Ovary (tissue), 9 donors: Measurements from ENCODE around the gene GOLGA8J. TPM values are rescaled to one million over a fixed set of nuclear protein-coding genes. Genes with fewer than 3 reads are reported as not detected.
"Not testable (repeated sequence)": the region's sequence is repeated elsewhere in the genome, so short reads cannot be mapped to it uniquely, and the experiment has no call there.

Source experiments
- DNase-seq, 5 donors: peaks; one replicate each; pipeline ENCODE4 v3.0.0-alpha.2; 2019 to 2020
- H3K27ac ChIP-seq, 2 donors: fragments of 200-600 bp; one replicate each; pipeline versions ENCODE4 v1.5.1 to v1.8.0; 2019 to 2022
- H3K27me3 ChIP-seq: fragments of 200-600 bp; one replicate; pipeline ENCODE4 v1.8.0; 2022
- H3K36me3 ChIP-seq: fragments of 200-600 bp; sonication (generic); one replicate; pipeline ENCODE4 v1.5.1; 2019
- H3K4me1 ChIP-seq: one replicate; pipeline ENCODE4 v1.8.1; 2013; ENCODE audit warnings: mild to moderate bottlenecking, moderate library complexity; ENCODE audit not compliant: insufficient read depth
- H3K4me3 ChIP-seq: fragments of 200-600 bp; sonication (generic); one replicate; pipeline ENCODE4 v1.5.1; 2017
- H3K9me3 ChIP-seq, 2 donors: fragments of 200-600 bp in 1 of 2; sonication (generic) in 1 of 2; one replicate each; pipeline versions ENCODE4 v1.5.1 to v1.8.1; 2013 to 2019; ENCODE audit warnings: mild to moderate bottlenecking in 1 of 2, moderate library complexity in 1 of 2
- CTCF ChIP-seq, 3 donors: fragments of 450-650 bp in 2 of 3; fragments of 200-600 bp in 1 of 3; IDR thresholded peaks; one replicate each; pipeline versions ENCODE4 v1.5.1 to v1.8.0; 2016 to 2022; ENCODE audit warnings: antibody characterized with exemption in 3 of 3, mild to moderate bottlenecking in 1 of 3
- EP300 ChIP-seq: sonication (generic); formaldehyde crosslinking; IDR thresholded peaks from one replicate; pipeline ENCODE4 v1.6.1; 2017; ENCODE audit warnings: antibody characterized with exemption
- POLR2A ChIP-seq: fragments of 450-650 bp; IDR thresholded peaks from one replicate; pipeline ENCODE4 v1.6.1; 2017; ENCODE audit warnings: antibody characterized with exemption, mild to moderate bottlenecking, moderate library complexity
- WGBS, 3 donors: extraction: QIAGEN DNeasy Blood & Tissue Kit in 1 of 3; methylation state at CpG; one replicate each; pipeline versions ENCODE4 v1.1.5 to v1.1.7; 2013 to 2017; 5-methylcytosine and 5-hydroxymethylcytosine counted together
- intact Hi-C, 4 donors: fragments of 100-400 bp; cut with DNase I; formaldehyde crosslinking; loops; one replicate each; pipeline versions ENCODE4 v1.11.0 to v1.15.1; 2022 to 2023
- polyA plus RNA-seq, 2 donors: library from polyadenylated mRNA; stranded (reverse); fragments of 200-250 nt in 1 of 2; fragments of 350-450 nt in 1 of 2; fragmentation: Illumina TruSeq in 1 of 2; extraction: RNeasy Lipid Tissue Mini Kit (QIAGEN cat#74804) in 1 of 2; gene quantifications; one replicate each; pipeline ENCODE4 v1.2.3, GENCODE V29; 2013 to 2014
- total RNA-seq, 7 donors: library from RNA; depleted of rRNA in 2 of 7; stranded (reverse); fragments of >200 nt in 2 of 7; fragmentation: NEBNext Ultra II Directional in 3 of 7; extraction: Animal tissue kit (Norgen Biotek cat#: 25700) in 3 of 7; gene quantifications; one replicate each; pipeline versions ENCODE4 v1.1.0 to v1.2.4, GENCODE V29; 2016 to 2023
- donor health status: DM: no; HTN: no; CAD: no; lungs with moderate emphysema.
- donor health status: DM: no; HTN: no; CAD: no.
- donor health status: Bipolar disorder and iron deficiency.
- donor health status: DM: yes; HTN: yes; CAD: no.
- donor health status: DM: no; HTN: no; CAD: no.
- donor health status: DM: yes; HTN: yes; CAD: no.

Gene GOLGA8J
- total and polyA plus RNA-seq, 9 donors, result 0.72 TPM; not detected in 8

DNA sequence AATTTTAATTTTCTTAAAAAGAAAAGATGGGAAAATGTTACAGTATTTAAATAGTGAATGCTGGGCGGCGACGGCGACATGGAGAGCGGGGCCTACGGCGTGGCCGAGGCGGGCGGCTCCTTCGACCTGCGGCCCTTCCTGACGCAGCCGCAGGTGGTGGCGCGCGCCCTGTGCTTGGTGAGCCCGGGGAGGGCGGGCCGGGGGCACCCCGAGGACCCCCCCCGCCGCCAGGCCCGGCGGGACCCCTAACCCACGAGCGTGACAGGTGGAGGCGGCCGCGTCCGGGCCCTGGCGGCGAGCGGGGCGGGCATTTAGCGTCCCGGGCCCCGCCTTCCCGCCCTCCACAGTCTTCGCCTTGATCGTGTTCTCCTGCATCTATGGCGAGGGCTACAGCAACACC is 38.4 kb upstream of the GOLGA8J start:
- Histone ChIP-seq H3K9me3 (no peaks in the 10 kb centered on the region), H3K27me3 (no peaks in the 10 kb centered on the region), H3K4me3 (no peak overlapping the region), H3K27ac (no peak overlapping the region), H3K4me1 (no peaks in the 10 kb centered on the region), H3K36me3 (no peaks in the 10 kb centered on the region)
- no peak for TF ChIP-seq POLR2A
- no peak for TF ChIP-seq EP300
- DNase-seq, result no peak
- 84 to 95% (median 94%) methylated on average over 37 to 42 of the region's 42 CpGs for WGBS, 3 donors
- intact Hi-C loops, result loop anchor here in 1 of 4 donors (10.0 kb wide), 1 partner anchor 300 kb away; no protein-coding TSS in a partner anchor

DNA sequence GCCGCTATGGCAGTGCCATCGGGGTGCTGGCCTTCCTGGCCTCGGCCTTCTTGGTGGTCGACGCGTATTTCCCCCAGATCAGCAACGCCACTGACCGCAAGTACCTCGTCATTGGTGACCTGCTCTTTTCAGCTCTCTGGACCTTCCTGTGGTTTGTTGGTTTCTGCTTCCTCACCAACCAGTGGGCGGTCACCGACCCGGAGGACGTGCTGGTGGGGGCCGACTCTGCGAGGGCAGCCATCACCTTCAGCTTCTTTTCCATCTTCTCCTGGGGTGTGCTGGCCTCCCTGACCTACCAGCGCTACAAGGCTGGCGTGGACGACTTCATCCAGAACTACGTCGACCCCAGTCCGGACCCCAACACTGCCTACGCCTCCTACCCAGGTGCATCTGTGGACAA is 37.9 kb upstream of the GOLGA8J start:
- not testable (repeated sequence) for H3K27ac ChIP-seq, H3K27me3 ChIP-seq, H3K4me1 ChIP-seq, DNase-seq, H3K36me3 ChIP-seq, H3K4me3 ChIP-seq, H3K9me3 ChIP-seq
- intact Hi-C loops, result loop anchor here in 1 of 4 donors (10.0 kb wide), 1 partner anchor 300 kb away; no protein-coding TSS in a partner anchor
- 91 to 96% (median 93%) methylated on average over 22 of the region's 22 CpGs for WGBS, 3 donors

DNA sequence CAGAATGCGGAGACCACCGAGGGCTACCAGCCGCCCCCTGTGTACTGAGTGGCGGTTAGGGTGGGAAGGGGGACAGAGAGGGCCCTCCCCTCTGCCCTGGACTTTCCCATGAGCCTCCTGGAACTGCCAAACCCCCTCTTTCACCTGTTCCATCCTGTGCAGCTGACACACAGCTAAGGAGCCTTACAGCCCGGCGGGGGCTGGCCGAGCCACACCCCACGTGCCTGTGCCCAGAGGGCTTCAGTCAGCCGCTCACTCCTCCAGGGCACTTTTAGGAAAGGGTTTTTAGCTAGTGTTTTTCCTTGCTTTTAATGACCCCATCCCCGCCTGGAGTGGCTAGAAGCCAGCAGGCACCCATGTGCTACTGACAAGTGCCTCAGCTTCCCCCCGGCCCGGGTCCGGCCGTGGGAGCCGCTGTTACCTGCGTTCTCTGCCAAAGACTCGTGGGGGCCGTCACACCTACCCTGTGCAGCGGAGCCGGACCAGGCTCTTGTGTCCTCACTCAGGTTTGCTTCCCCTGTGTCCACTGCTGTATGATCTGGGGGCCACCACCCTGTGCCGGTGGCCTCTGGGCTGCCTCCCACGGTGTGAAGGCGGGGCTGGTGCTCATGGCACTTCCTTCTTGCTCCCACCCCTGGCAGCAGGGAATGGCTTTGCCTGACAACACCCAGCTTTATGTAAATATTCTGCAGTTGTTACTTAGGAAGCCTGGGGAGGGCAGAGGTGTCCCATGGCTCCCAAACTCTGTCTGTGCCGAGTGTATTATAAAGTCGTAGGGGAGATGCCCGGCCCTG is 37.3 kb upstream of the GOLGA8J start:
- H3K4me1 ChIP-seq, H3K27ac ChIP-seq, H3K36me3 ChIP-seq, DNase-seq, H3K9me3 ChIP-seq, H3K4me3 ChIP-seq, H3K27me3 ChIP-seq: not testable (repeated sequence)
- intact Hi-C loops, result loop anchor here in 1 of 4 donors (10.0 kb wide), 1 partner anchor 301 kb away; no protein-coding TSS in a partner anchor
- 64 to 74% (median 73%) methylated on average over 26 of the region's 26 CpGs for WGBS, 3 donors

DNA sequence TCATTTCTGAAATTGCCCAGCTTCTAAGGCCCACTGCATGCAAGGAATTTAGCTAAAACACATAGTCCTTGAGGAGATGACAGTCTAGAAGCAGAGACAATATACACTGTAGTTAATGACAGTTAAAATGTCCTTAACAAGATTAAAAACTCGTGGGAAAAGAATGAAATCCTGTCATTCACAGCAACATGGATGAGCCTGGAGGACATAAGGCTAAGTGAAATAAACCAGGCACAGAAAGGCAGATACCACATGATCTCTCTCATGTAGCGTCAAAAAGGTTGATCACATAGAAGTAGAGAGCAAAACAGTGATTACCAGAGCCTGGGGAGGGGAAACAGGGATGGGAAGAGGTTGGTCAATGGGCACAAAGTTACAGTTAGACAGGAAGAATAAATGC is 36.3 kb upstream of the GOLGA8J start:
- no peak overlapping the region for H3K27ac ChIP-seq
- H3K9me3 ChIP-seq, result no peaks in the 10 kb centered on the region
- 70 to 73% (median 72%) methylated on average over 2 of the region's 2 CpGs for WGBS, 3 donors
- no peaks in the 10 kb centered on the region for H3K36me3 ChIP-seq
- H3K4me3 ChIP-seq, result no peak overlapping the region
- intact Hi-C loops, result loop anchor here in 1 of 4 donors (10.0 kb wide), 1 partner anchor 302 kb away; no protein-coding TSS in a partner anchor
- H3K4me1 ChIP-seq, result no peaks in the 10 kb centered on the region
- H3K27me3 ChIP-seq, result no peaks in the 10 kb centered on the region
- TF ChIP-seq CTCF (IDR thresholded peaks at IDR 0.05) (no peak), EP300 (no peak), POLR2A (no peak)
- DNase-seq, result no peak

DNA sequence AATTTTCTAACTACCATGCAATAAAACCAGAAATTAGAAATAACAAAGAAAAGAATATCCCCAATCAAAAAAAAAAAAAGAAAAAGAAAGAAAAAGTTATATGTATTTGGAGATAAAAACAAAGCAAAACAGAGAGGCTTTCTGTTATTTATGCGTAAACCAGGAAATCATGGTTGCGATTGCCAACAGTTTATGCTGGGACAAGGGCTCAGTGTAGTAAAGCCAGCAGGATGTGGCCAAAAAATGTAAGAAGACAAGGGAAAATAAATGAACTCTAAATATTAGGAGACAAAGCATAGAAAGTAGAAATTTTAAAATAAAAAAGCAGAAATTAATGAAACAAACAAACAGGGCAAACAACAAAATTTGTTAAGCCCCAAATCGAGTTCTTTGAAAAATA is 27.2 kb upstream of the GOLGA8J start:
- 90 to 93% (median 90%) methylated on average over 3 of the region's 3 CpGs for WGBS, 3 donors

More for the DNA sequence above, 27.2 kb upstream of the GOLGA8J start:
- H3K9me3 ChIP-seq, result no peaks in the 10 kb centered on the region
- no peak overlapping the region for H3K27ac ChIP-seq
- intact Hi-C loops, result no loop called here
- no peak overlapping the region for H3K4me3 ChIP-seq
- DNase-seq, result no peak
- TF ChIP-seq CTCF (IDR thresholded peaks at IDR 0.05), result no peak
- no peak for TF ChIP-seq EP300
- no peak for TF ChIP-seq POLR2A
- no peaks in the 10 kb centered on the region for H3K4me1 ChIP-seq
- H3K36me3 ChIP-seq, result no peaks in the 10 kb centered on the region
- no peaks in the 10 kb centered on the region for H3K27me3 ChIP-seq
